Measurements from ENCODE around the gene BCL2L12.

BCL2L12 gene

DNA sequence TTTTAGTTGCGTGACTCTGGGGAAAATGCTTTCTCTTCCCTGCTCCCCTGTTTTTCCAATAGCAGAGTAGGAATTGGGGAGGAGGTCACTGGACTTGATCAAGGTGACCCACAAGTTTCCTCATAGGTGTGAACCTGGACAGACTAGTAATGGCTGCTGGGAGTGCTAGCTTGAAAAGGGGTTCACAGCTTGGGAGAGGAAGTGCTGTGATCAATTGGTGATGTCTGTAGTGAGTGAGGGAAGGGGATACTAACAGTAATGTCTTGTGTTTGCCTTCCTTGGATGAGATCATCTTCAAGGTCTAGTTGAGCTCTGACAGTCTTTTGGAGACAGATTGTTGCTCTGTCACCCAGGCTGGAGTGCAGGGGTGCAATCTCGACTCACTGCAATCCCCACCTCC lies 1.7 kb downstream of the BCL2L12 start:
- Histone ChIP-seq H3K4me3 (ENCODE audit: insufficient read depth, low read length, poor library complexity, severe bottlenecking) (peak overlapping the region; percentile 27), H2AFZ (ENCODE audit: low read depth, low read length, severe bottlenecking) (no peak overlapping the region), H3K79me2 (ENCODE audit: insufficient read depth, low read length) (peaks cover 44% of the 10 kb centered on the region), H3K9me3 (ENCODE audit: insufficient read depth, low read length) (no peaks in the 10 kb centered on the region), H3K27ac (ENCODE audit: low read depth, low read length) (no peak overlapping the region), H3K4me2 (ENCODE audit: low read depth, low read length, poor library complexity, severe bottlenecking) (peak overlapping the region; percentile 96), H3K9ac (ENCODE audit: low read length) (peak overlapping the region; percentile 90), H3K9me2 (replicated peaks; ENCODE audit: insufficient read depth, low read length) (no peaks in the 10 kb centered on the region), H4K20me1 (ENCODE audit: low read depth, low read length) (no peaks in the 10 kb centered on the region), H3F3A (ENCODE audit: insufficient read depth) (peaks cover 7% of the 10 kb centered on the region; the same call in 1 of the 2 replicates), H3K27me3 (ENCODE audit: low read length) (no peaks in the 10 kb centered on the region), H3K36me3 (ENCODE audit: low read length) (no peaks in the 10 kb centered on the region)
- TF ChIP-seq EZH2phosphoT487 (conservative IDR thresholded peaks at IDR 0.05; ENCODE audit: low read length) = no peak
- TF ChIP-seq, protein P1, sequence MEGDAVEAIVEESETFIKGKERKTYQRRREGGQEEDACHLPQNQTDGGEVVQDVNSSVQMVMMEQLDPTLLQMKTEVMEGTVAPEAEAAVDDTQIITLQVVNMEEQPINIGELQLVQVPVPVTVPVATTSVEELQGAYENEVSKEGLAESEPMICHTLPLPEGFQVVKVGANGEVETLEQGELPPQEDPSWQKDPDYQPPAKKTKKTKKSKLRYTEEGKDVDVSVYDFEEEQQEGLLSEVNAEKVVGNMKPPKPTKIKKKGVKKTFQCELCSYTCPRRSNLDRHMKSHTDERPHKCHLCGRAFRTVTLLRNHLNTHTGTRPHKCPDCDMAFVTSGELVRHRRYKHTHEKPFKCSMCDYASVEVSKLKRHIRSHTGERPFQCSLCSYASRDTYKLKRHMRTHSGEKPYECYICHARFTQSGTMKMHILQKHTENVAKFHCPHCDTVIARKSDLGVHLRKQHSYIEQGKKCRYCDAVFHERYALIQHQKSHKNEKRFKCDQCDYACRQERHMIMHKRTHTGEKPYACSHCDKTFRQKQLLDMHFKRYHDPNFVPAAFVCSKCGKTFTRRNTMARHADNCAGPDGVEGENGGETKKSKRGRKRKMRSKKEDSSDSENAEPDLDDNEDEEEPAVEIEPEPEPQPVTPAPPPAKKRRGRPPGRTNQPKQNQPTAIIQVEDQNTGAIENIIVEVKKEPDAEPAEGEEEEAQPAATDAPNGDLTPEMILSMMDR (IDR thresholded peaks at IDR 0.05; ENCODE audit: insufficient read depth, low read length, poor library complexity, severe bottlenecking) = no peak

DNA sequence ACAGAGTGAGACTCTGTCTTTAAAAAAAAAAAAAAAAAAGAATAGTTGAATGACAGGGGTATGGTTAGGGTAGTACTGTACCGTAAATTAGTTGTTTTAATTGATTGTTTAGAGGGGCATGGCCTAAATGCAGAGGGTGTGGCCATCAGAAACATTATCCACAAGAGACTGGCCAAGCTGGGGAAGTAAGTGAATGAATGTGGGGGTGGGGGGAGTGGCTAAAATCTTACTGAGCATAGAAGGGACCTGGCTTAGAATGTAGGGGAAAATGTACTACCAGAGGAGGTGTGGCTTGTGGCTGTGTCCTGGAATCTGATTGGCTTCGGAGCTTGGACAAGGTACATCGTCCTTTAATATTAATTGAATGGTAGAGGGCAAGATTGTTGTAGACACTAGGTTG lies 3.8 kb downstream of the BCL2L12 start:
- Histone ChIP-seq H3K27ac (ENCODE audit: low read depth, low read length) (no peak overlapping the region), H3K27me3 (ENCODE audit: low read length) (no peaks in the 10 kb centered on the region), H3K9me3 (ENCODE audit: insufficient read depth, low read length) (no peaks in the 10 kb centered on the region), H3K9ac (ENCODE audit: low read length) (no peak overlapping the region), H3K79me2 (ENCODE audit: insufficient read depth, low read length) (peaks cover 30% of the 10 kb centered on the region), H3K9me2 (replicated peaks; ENCODE audit: insufficient read depth, low read length) (no peaks in the 10 kb centered on the region), H3K36me3 (ENCODE audit: low read length) (no peaks in the 10 kb centered on the region), H2AFZ (ENCODE audit: low read depth, low read length, severe bottlenecking) (no peak overlapping the region), H3F3A (ENCODE audit: insufficient read depth) (peaks cover 14% of the 10 kb centered on the region), H4K20me1 (ENCODE audit: low read depth, low read length) (no peaks in the 10 kb centered on the region), H3K4me2 (ENCODE audit: low read depth, low read length, poor library complexity, severe bottlenecking) (no peak overlapping the region), H3K4me3 (ENCODE audit: insufficient read depth, low read length, poor library complexity, severe bottlenecking) (no peak overlapping the region)
- TF ChIP-seq, protein P1 (IDR thresholded peaks at IDR 0.05; ENCODE audit: insufficient read depth, low read length, poor library complexity, severe bottlenecking) = no peak
- TF ChIP-seq EZH2phosphoT487 (conservative IDR thresholded peaks at IDR 0.05; ENCODE audit: low read length) = no peak

DNA sequence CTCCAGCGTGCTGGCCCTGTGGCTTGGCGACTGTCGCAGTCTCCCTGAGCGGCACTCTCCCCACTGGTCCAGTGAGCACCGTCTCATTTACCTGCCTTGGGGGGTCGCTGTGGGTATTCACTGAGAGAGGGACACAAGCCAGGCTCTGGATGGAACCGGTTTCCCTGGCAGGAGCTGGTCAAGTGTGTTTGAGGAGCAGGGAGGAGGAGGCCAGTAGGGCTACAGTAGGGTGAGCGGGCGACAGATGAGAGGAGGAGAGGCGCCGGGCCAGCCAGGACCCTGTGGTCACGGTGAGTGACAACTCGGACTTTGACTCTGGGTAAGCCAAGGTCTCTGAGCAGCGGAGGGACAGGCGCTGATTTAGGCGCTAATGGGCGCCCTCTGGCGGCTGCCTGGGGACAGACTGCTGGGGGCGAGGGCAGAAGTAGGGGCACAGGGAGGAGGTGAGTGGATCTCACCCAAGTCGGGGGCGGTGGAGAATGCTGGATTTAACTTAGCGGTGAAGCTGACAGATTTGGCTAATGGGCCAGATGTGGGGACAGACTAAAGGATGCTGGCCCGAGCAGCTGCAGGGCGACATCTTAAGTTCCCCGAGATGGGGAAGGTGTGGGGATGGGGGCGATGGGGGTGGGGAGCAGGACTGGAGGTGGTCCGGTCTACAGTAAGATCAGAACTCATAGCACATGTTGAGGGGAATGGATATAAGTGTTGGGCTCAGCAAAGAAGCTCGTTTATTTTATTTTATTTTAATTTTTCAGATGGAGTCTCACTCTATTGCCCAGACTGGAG lies 6.6 kb downstream of the BCL2L12 start:
- Histone ChIP-seq H4K20me1 (ENCODE audit: low read depth, low read length) (no peaks in the 10 kb centered on the region), H3K4me3 (ENCODE audit: insufficient read depth, low read length, poor library complexity, severe bottlenecking) (no peak overlapping the region), H3K9me2 (replicated peaks; ENCODE audit: insufficient read depth, low read length) (no peaks in the 10 kb centered on the region), H3K9ac (ENCODE audit: low read length) (peak overlapping the region; percentile 33; the same call in 1 of the 2 replicates), H3K79me2 (ENCODE audit: insufficient read depth, low read length) (peaks cover 7% of the 10 kb centered on the region), H2AFZ (ENCODE audit: low read depth, low read length, severe bottlenecking) (no peak overlapping the region), H3K36me3 (ENCODE audit: low read length) (no peaks in the 10 kb centered on the region), H3F3A (ENCODE audit: insufficient read depth) (peaks cover 25% of the 10 kb centered on the region), H3K27ac (ENCODE audit: low read depth, low read length) (peak overlapping the region; percentile 59), H3K4me2 (ENCODE audit: low read depth, low read length, poor library complexity, severe bottlenecking) (peak overlapping the region; percentile 40), H3K9me3 (ENCODE audit: insufficient read depth, low read length) (no peaks in the 10 kb centered on the region), H3K27me3 (ENCODE audit: low read length) (no peaks in the 10 kb centered on the region)
- TF ChIP-seq, protein P1 (IDR thresholded peaks at IDR 0.05; ENCODE audit: insufficient read depth, low read length, poor library complexity, severe bottlenecking) = peak; percentile 98
- TF ChIP-seq EZH2phosphoT487 (conservative IDR thresholded peaks at IDR 0.05; ENCODE audit: low read length) = no peak
